Neural crest cell (in vitro differentiated cells): ENCODE measurements around the gene WNT3. TPM values are rescaled to one million over a fixed set of nuclear protein-coding genes. Genes with fewer than 3 reads are reported as not detected.
"Not testable (repeated sequence)": the region's sequence is repeated elsewhere in the genome, so short reads cannot be mapped to it uniquely, and the experiment has no call there.

Source experiments
- DNase-seq: peaks from one replicate; pipeline ENCODE4 v3.0.0; 2021; ENCODE audit warnings: low read depth, mixed read lengths, low spot score
- H3K27ac Mint-ChIP-seq: one replicate; pipeline ENCODE4 v1.8.0; 2021; ENCODE audit warnings: mild to moderate bottlenecking, mixed read lengths; ENCODE audit not compliant: unreplicated experiment
- H3K27me3 Mint-ChIP-seq: 2 replicates; pipeline ENCODE4 v1.8.0; 2021; ENCODE audit warnings: low read depth, mild to moderate bottlenecking, mixed read lengths
- H3K36me3 Mint-ChIP-seq: 2 replicates; pipeline ENCODE4 v1.8.0; 2021; ENCODE audit warnings: low read depth, mild to moderate bottlenecking, mixed read lengths
- H3K4me1 Mint-ChIP-seq: 2 replicates; pipeline ENCODE4 v1.8.0; 2021; ENCODE audit warnings: mixed read lengths
- H3K4me3 Mint-ChIP-seq: one replicate; pipeline ENCODE4 v1.8.0; 2021; ENCODE audit warnings: mild to moderate bottlenecking, mixed read lengths
- H3K9me3 Mint-ChIP-seq: 2 replicates; pipeline ENCODE4 v1.8.0; 2021; ENCODE audit warnings: mixed read lengths
- CTCF ChIP-seq: fragments of 200-600 bp; sonication (generic); conservative IDR thresholded peaks from 2 replicates; pipeline ENCODE4 v1.5.0; 2021; ENCODE audit warnings: antibody characterized with exemption, mild to moderate bottlenecking
- total RNA-seq: library from RNA; stranded (reverse); gene quantifications from 2 replicates; pipeline ENCODE4 v1.2.1, GENCODE V29; 2021

WNT3 gene
- total RNA-seq, 1 donor from 2014 or later = 9.3 TPM

- no peaks in the 10 kb centered on the region for H3K9me3 Mint-ChIP-seq
- H3K4me3 Mint-ChIP-seq = peak overlapping the region; percentile 83
- no peak for DNase-seq
- peaks cover 23% of the 10 kb centered on the region for H3K4me1 Mint-ChIP-seq
- no peaks in the 10 kb centered on the region for H3K27me3 Mint-ChIP-seq
- peaks cover 5% of the 10 kb centered on the region for H3K36me3 Mint-ChIP-seq
- no peak for TF ChIP-seq CTCF
- no peak overlapping the region for H3K27ac Mint-ChIP-seq
Measured at GRCh38 chr17:46770439-46770817, 48.1 kb downstream of the WNT3 start.

GRCh38 chr17:46769531-46770438 lies 48.7 kb downstream of the WNT3 start:
- Mint-ChIP-seq H3K36me3 (peaks cover 6% of the 10 kb centered on the region), H3K27me3 (no peaks in the 10 kb centered on the region), H3K27ac (no peak overlapping the region), H3K4me1 (peaks cover 23% of the 10 kb centered on the region), H3K4me3 (peak overlapping the region; percentile 72), H3K9me3 (no peaks in the 10 kb centered on the region)
- no peak for TF ChIP-seq CTCF
- no peak for DNase-seq

GRCh38 chr17:46768896-46769295 lies 49.6 kb downstream of the WNT3 start:
- not testable (repeated sequence) for DNase-seq, H3K27me3 Mint-ChIP-seq, H3K36me3 Mint-ChIP-seq, H3K9me3 Mint-ChIP-seq, H3K27ac Mint-ChIP-seq
- peaks cover 19% of the 10 kb centered on the region for H3K4me1 Mint-ChIP-seq
- peak overlapping the region; percentile 72 for H3K4me3 Mint-ChIP-seq

GRCh38 chr17:46768540-46768870 lies 50.0 kb downstream of the WNT3 start:
- Mint-ChIP-seq H3K9me3 (no peaks in the 10 kb centered on the region), H3K4me3 (peak overlapping the region; percentile 72), H3K36me3 (peaks cover 6% of the 10 kb centered on the region), H3K27me3 (no peaks in the 10 kb centered on the region), H3K4me1 (peaks cover 19% of the 10 kb centered on the region), H3K27ac (no peak overlapping the region)
- TF ChIP-seq CTCF = no peak
- DNase-seq = no peak

- H3K4me3 Mint-ChIP-seq = peak overlapping the region; percentile 74
- H3K4me1 Mint-ChIP-seq = peaks cover 12% of the 10 kb centered on the region
- H3K27me3 Mint-ChIP-seq = no peaks in the 10 kb centered on the region
- H3K9me3 Mint-ChIP-seq = no peaks in the 10 kb centered on the region
- peak overlapping the region; percentile 89 for H3K27ac Mint-ChIP-seq
- DNase-seq = no peak
- H3K36me3 Mint-ChIP-seq = peaks cover 6% of the 10 kb centered on the region
- no peak for TF ChIP-seq CTCF
Measured at GRCh38 chr17:46766493-46767491, 51.7 kb downstream of the WNT3 start.
